Activated CD4-positive, alpha-beta memory T cell treated with anti-CD3 and anti-CD28 coated beads for 36 hours (primary cell): ENCODE results near the gene CCDC15. TPM values are rescaled to one million over a fixed set of nuclear protein-coding genes. Genes with fewer than 3 reads are reported as not detected.
"Not testable (repeated sequence)": the region's sequence is repeated elsewhere in the genome, so short reads cannot be mapped to it uniquely, and the experiment has no call there.

Experiments
- CTCF ChIA-PET: fragments of 350-600 bp; sonication (Branson Sonifier 250); formaldehyde crosslinking; loops from one replicate; lab custom pipeline; 2021; ENCODE audit warnings: antibody characterized with exemption, inconsistent platforms; lab: Charles Lee
- POLR2A ChIA-PET: fragments of 350-600 bp; sonication (Branson Sonifier 250); formaldehyde crosslinking; loops from one replicate; lab custom pipeline; 2021; ENCODE audit warnings: antibody characterized with exemption; lab: Charles Lee
- DNase-seq: peaks from one replicate; pipeline ENCODE4 v3.0.0-alpha.2; 2020
- H3K27ac Mint-ChIP-seq: one replicate; pipeline ENCODE4 v1.8.0; 2021; ENCODE audit warnings: mixed read lengths
- H3K27me3 Mint-ChIP-seq: one replicate; pipeline ENCODE4 v1.8.0; 2021; ENCODE audit warnings: mixed read lengths
- H3K36me3 Mint-ChIP-seq: one replicate; pipeline ENCODE4 v1.8.0; 2021; ENCODE audit warnings: mixed read lengths
- H3K4me1 Mint-ChIP-seq: one replicate; pipeline ENCODE4 v1.8.0; 2021; ENCODE audit warnings: low read depth, mixed read lengths
- H3K4me3 Mint-ChIP-seq: one replicate; pipeline ENCODE4 v1.8.0; 2021; ENCODE audit warnings: mild to moderate bottlenecking, mixed read lengths
- H3K9me3 Mint-ChIP-seq: one replicate; pipeline ENCODE4 v1.8.0; 2021; ENCODE audit warnings: mixed read lengths
- intact Hi-C: fragments of 100-400 bp; cut with micrococcal nuclease; formaldehyde crosslinking; loops from one replicate; pipeline ENCODE4 v1.15.1; 2023
- total RNA-seq, 2 experiments: library from RNA; stranded (reverse); gene quantifications; one replicate each; pipeline ENCODE4 v1.2.3, GENCODE V29; 2021

CCDC15 gene
- total RNA-seq, 2 experiments from 2014 or later, result 5.6 to 6.4 TPM

DNA sequence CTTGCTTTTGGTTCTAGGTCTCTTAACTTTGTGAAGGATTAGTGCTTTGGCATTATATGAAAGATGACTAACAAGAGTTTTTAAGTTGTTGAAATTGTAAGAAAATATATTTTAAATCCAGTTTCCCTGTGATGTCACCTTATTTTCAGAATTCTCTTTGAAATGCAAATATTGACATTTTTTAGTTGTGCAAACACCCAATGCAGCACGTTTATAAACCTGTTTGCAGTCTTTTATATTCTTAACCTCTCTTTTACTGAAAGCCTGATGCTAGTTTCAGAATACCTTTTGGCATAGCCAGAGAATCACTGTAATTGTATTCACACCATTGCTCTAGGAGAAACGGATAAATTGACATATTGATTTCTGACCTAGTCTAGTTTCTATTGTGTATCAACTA lies 66.3 kb downstream of the CCDC15 start:
- no peak overlapping the region for H3K27ac Mint-ChIP-seq

DNA sequence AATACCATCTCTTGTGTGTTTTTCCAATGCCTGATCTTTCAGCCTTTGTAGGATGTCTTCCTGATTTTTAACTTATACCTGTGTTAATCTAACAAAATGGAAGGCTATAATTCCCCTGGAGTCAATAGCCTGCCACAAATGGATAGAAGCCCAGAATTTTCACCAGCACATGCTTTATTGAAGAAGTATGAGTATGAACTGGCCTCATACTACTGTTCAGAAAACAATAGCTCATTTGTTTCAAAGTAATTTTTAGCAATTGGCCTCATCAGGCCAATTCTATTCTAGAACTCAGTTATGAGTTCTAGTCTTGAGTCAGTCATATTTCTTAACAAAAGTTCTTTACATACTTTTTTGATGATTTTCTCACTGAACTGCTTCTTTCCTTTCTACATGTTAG lies 68.5 kb downstream of the CCDC15 start:
- CTCF ChIA-PET, result no interaction called here
- no peaks in the 10 kb centered on the region for H3K9me3 Mint-ChIP-seq
- no peaks in the 10 kb centered on the region for H3K27me3 Mint-ChIP-seq
- H3K4me1 Mint-ChIP-seq, result no peaks in the 10 kb centered on the region
- no peak for DNase-seq
- H3K36me3 Mint-ChIP-seq, result no peaks in the 10 kb centered on the region
- no peak overlapping the region for H3K4me3 Mint-ChIP-seq
- POLR2A ChIA-PET, result no interaction called here
- intact Hi-C loops, result no loop called here
- H3K27ac Mint-ChIP-seq, result no peak overlapping the region

More for the DNA sequence above, 66.3 kb downstream of the CCDC15 start:
- no peaks in the 10 kb centered on the region for H3K36me3 Mint-ChIP-seq
- CTCF ChIA-PET, result no interaction called here
- no peaks in the 10 kb centered on the region for H3K27me3 Mint-ChIP-seq
- intact Hi-C loops, result no loop called here
- no peak overlapping the region for H3K4me3 Mint-ChIP-seq
- H3K4me1 Mint-ChIP-seq, result no peaks in the 10 kb centered on the region
- DNase-seq, result no peak
- POLR2A ChIA-PET, result no interaction called here
- H3K9me3 Mint-ChIP-seq, result no peaks in the 10 kb centered on the region

DNA sequence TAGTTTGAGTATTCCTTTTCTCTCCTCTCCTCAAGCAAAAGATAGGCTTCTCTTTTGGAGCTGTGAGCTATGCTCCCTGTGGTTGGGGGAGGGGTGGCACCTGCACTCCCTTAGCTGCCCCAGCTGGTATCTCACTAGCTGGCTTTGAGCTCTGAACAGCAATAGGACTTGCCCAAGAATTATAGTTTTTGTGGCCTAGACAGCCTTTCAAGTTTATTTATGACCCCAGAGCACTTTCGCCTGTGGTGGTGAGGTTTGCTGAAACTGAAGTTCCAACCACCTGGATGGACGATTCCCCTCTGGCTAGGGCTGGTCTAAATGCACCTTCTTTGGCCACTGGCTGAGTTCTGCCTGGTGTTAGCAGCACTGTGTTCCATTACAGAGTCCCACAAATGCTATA lies 72.0 kb downstream of the CCDC15 start:
- peaks cover 4% of the 10 kb centered on the region for H3K9me3 Mint-ChIP-seq
- ChIA-PET POLR2A (no interaction called here), CTCF (no interaction called here)
- DNase-seq, result no peak
- no peaks in the 10 kb centered on the region for H3K4me1 Mint-ChIP-seq
- no peaks in the 10 kb centered on the region for H3K27me3 Mint-ChIP-seq
- intact Hi-C loops, result no loop called here
- peaks cover 11% of the 10 kb centered on the region for H3K36me3 Mint-ChIP-seq
- no peak overlapping the region for H3K27ac Mint-ChIP-seq
- H3K4me3 Mint-ChIP-seq, result no peak overlapping the region

DNA sequence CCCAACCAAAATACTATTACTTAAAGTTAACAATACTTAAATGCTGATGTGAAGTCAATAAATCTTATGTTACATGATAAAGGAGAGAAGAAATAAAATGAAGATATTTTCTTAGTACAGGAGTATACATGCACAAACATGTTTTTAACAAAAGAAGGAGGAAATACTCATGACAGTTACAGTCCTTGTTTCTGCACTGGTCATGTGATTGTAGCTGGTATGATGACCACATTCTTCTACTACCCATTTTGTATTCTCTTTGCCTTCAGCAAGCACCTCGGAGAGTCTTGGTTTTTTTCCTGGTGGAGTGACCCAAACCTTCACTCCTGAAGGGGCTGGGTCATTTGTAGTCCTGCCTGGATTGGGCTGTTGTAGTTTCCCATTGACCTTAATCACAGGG lies 75.4 kb downstream of the CCDC15 start:
- H3K9me3 Mint-ChIP-seq, result peaks cover 26% of the 10 kb centered on the region
- H3K27me3 Mint-ChIP-seq, H3K4me1 Mint-ChIP-seq, CTCF ChIA-PET, POLR2A ChIA-PET, DNase-seq, H3K27ac Mint-ChIP-seq, H3K4me3 Mint-ChIP-seq, intact Hi-C loops: not testable (repeated sequence)
- H3K36me3 Mint-ChIP-seq, result peaks cover 32% of the 10 kb centered on the region

- peaks cover 29% of the 10 kb centered on the region for H3K9me3 Mint-ChIP-seq
- no peak overlapping the region for H3K27ac Mint-ChIP-seq
- intact Hi-C loops, result no loop called here
- H3K4me1 Mint-ChIP-seq, result peaks cover 8% of the 10 kb centered on the region
- DNase-seq, result no peak
- H3K36me3 Mint-ChIP-seq, result peaks cover 29% of the 10 kb centered on the region
- H3K4me3 Mint-ChIP-seq, result no peak overlapping the region
- ChIA-PET POLR2A (no interaction called here), CTCF (no interaction called here)
- H3K27me3 Mint-ChIP-seq, result no peaks in the 10 kb centered on the region
Measured at GRCh38 chr11:125036933-125037332, 82.9 kb downstream of the CCDC15 start.

DNA sequence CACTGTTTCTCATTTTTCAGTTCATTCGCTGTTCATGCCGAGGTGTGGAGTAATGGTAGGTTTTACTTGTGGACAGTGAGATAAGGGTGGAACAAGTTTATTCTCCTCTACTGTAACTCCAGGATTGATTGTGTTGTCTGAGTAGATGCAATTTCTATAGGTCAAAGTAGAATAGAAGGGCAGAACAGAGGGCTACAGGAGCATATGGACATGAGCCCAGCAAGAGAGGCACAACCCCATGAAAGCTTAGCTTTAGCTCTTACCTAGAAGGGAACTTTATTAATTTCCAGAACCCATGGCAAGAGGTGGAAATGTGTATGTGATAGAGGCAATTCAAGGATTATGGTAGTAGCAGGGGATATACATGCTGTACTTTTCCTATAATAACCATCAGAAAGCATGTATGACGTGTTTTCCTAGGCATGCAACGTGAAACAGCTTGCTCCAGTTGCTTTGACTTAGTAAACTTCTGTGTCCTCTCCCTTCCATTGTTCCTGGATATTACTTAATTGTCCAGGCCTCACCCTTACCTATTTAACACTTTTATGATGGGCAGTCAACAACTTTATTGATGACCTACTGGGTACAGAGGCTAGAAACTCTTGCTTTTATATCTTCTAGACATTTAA lies 95.3 kb downstream of the CCDC15 start:
- no peaks in the 10 kb centered on the region for H3K4me1 Mint-ChIP-seq
- no peak overlapping the region for H3K27ac Mint-ChIP-seq
- no peaks in the 10 kb centered on the region for H3K27me3 Mint-ChIP-seq
- H3K36me3 Mint-ChIP-seq, result no peaks in the 10 kb centered on the region
- H3K4me3 Mint-ChIP-seq, result no peak overlapping the region
- intact Hi-C loops, result no loop called here
- H3K9me3 Mint-ChIP-seq, result no peaks in the 10 kb centered on the region
- CTCF ChIA-PET, result no interaction called here
- POLR2A ChIA-PET, result no interaction called here
- no peak for DNase-seq

DNA sequence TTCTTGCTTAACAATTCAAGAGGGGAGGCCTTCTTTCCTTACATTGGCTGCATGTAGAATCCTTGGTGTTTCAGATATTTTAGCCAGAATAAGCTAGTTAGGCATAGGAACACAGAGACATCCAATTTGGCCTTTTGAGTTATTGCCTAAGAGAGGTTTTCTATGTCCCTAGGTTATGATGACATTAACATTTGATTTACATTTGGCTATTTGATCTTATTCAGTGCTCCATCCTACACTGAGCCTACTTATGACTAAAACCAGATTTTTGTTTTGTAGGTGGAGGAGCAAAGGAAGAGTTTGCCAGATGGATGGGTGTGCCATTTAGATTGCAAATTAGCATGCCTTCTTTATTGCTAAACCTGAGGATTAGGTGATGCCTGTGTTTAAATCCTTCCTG lies 98.0 kb downstream of the CCDC15 start:
- DNase-seq, result no peak
- intact Hi-C loops, result no loop called here
- Mint-ChIP-seq H3K9me3 (peaks cover 4% of the 10 kb centered on the region), H3K36me3 (no peaks in the 10 kb centered on the region), H3K27me3 (no peaks in the 10 kb centered on the region), H3K4me3 (no peak overlapping the region), H3K4me1 (no peaks in the 10 kb centered on the region), H3K27ac (no peak overlapping the region)
- ChIA-PET POLR2A (no interaction called here), CTCF (no interaction called here)

DNA sequence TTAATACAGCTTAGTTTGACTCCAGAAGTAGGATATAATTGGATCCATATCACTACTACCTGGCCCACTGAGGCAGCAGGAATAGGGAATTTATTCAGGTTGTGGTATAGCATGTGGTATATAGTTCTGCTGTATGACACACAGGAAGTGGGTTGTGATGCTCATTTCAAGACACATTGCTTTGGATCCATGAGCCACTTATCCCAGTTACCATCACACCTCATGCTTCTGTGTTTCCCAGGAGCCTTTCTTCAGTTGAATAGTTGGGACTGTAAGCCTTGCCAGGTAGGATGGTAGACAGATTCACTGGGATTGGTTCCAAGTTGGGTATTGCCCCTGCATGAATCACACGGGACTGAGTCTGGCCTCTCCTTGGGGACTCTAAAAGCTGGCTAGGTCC lies 99.2 kb downstream of the CCDC15 start:
- Mint-ChIP-seq H3K36me3 (no peaks in the 10 kb centered on the region), H3K27me3 (no peaks in the 10 kb centered on the region), H3K4me1 (no peaks in the 10 kb centered on the region), H3K4me3 (no peak overlapping the region), H3K27ac (no peak overlapping the region), H3K9me3 (peaks cover 4% of the 10 kb centered on the region)
- CTCF ChIA-PET, result no interaction called here
- intact Hi-C loops, result no loop called here
- no peak for DNase-seq
- POLR2A ChIA-PET, result no interaction called here

GRCh38 chr11:125055107-125055715 lies 101.2 kb downstream of the CCDC15 start:
- intact Hi-C loops, result no loop called here
- Mint-ChIP-seq H3K27me3 (no peaks in the 10 kb centered on the region), H3K36me3 (no peaks in the 10 kb centered on the region), H3K27ac (no peak overlapping the region), H3K9me3 (peaks cover 4% of the 10 kb centered on the region), H3K4me1 (no peaks in the 10 kb centered on the region), H3K4me3 (no peak overlapping the region)
- no peak for DNase-seq
- ChIA-PET POLR2A (no interaction called here), CTCF (interaction anchor here (0.6 kb wide), 1 partner anchor 85 kb away, joined by 3 read pairs; no protein-coding TSS in a partner anchor)

GRCh38 chr11:125056111-125056510 lies 102.1 kb downstream of the CCDC15 start:
- H3K27ac Mint-ChIP-seq, intact Hi-C loops, H3K36me3 Mint-ChIP-seq, H3K9me3 Mint-ChIP-seq, H3K4me1 Mint-ChIP-seq, POLR2A ChIA-PET, H3K27me3 Mint-ChIP-seq, CTCF ChIA-PET, DNase-seq, H3K4me3 Mint-ChIP-seq: not testable (repeated sequence)

DNA sequence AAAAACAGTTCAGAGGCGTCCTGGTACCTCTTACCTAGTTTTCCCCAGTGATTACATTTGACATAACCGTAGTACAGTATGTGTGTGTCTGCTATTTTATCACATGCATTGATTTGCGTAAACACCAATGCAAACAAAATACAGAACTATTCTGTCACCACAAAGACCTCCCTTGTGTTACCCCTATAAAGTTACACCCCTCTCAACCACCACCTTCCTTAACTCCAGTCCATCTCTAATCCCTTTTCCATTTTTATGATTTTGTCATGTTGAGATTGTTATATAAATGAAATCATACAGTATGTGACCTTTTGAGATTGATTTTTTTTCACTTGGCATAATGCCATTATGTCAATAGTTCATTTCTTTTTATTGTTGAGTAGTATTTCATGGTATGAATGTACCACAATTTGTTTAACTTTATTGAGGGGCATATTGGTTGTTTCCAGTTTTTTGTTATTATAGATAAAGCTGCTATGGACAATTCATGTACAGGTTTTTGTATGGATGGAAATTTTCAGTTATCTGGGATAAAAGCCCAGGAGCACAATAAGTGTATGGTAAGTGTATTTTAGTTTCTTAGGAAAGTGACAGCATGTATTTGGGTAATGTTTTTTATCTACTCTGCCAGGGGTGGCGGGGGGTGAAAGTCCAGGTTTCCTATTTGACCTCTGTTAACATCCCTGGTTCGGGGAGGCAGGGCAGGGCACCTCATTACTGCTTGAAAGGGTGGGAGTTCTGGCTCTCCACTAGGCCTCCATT lies 103.1 kb downstream of the CCDC15 start:
- ChIA-PET CTCF (no interaction called here), POLR2A (no interaction called here)
- no peaks in the 10 kb centered on the region for H3K36me3 Mint-ChIP-seq
- H3K4me1 Mint-ChIP-seq, result no peaks in the 10 kb centered on the region
- intact Hi-C loops, result no loop called here
- H3K9me3 Mint-ChIP-seq, result peaks cover 4% of the 10 kb centered on the region
- no peak overlapping the region for H3K4me3 Mint-ChIP-seq
- DNase-seq, result no peak
- H3K27me3 Mint-ChIP-seq, result no peaks in the 10 kb centered on the region
- H3K27ac Mint-ChIP-seq, result no peak overlapping the region

DNA sequence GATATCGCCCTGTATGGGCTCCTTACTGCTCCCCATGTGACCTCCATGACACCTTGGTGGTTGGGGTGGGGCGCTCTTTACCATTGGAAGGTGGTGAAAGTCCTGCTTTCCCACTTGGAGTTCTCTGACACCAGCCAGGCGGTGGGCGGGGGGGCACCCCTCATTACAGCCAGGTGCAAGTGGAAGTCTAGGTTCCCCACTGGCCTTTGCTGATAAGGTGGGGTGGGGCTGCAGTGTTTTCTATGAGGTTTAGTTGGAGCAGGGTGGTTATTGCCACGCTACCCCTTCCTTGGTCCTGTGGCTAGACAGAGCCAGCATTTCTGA lies 103.7 kb downstream of the CCDC15 start:
- Mint-ChIP-seq H3K9me3 (peaks cover 4% of the 10 kb centered on the region), H3K4me3 (no peak overlapping the region), H3K27ac (no peak overlapping the region), H3K36me3 (no peaks in the 10 kb centered on the region), H3K27me3 (no peaks in the 10 kb centered on the region), H3K4me1 (peaks cover 2% of the 10 kb centered on the region)
- CTCF ChIA-PET, result no interaction called here
- intact Hi-C loops, result no loop called here
- POLR2A ChIA-PET, result no interaction called here
- no peak for DNase-seq

DNA sequence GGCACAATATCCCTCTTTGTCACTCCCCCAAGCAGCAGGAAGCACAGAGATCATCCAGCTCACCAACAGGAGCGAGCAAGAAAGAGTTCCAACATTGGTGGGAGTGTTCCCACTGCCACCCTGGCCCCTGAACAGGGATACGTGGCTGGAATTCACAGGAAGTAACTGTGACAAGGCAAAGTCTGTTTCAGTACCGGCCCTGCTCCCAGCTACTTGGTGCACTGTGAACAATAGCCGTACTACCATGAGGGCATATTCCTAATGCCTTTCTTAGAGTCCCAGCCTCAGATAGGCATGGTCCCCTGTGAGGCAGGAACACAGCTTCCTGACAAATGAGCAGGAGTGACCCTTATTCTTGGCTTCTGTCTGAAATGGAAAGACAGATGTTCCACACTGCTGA lies 107.3 kb downstream of the CCDC15 start:
- DNase-seq, result no peak

More for the DNA sequence above, 107.3 kb downstream of the CCDC15 start:
- POLR2A ChIA-PET, result no interaction called here
- Mint-ChIP-seq H3K27me3 (peaks cover 18% of the 10 kb centered on the region), H3K9me3 (peaks cover 2% of the 10 kb centered on the region), H3K36me3 (no peaks in the 10 kb centered on the region), H3K27ac (no peak overlapping the region), H3K4me1 (peaks cover 13% of the 10 kb centered on the region), H3K4me3 (no peak overlapping the region)
- CTCF ChIA-PET, result no interaction called here
- intact Hi-C loops, result loop anchor here (5.0 kb wide), 1 partner anchor 51 kb away; the partner anchor contains the start of gene TMEM218
